Testis (tissue), 3 donors: Measurements from ENCODE around the gene FHDC1. TPM values are rescaled to one million over a fixed set of nuclear protein-coding genes. Genes with fewer than 3 reads are reported as not detected.

ENCODE experiments used
- DNase-seq: peaks from one replicate; pipeline ENCODE4 v3.0.0-alpha.2; 2019
- H3K27ac ChIP-seq, 2 donors: fragments of 200-600 bp; sonication (generic); one replicate each; pipeline ENCODE4 v1.5.1; 2019
- H3K27me3 ChIP-seq: fragments of 200-600 bp; sonication (generic); one replicate; pipeline ENCODE4 v1.5.1; 2019
- H3K36me3 ChIP-seq: fragments of 200-600 bp; sonication (generic); one replicate; pipeline ENCODE4 v1.5.1; 2017; ENCODE audit warnings: low read depth; ENCODE audit errors: missing control alignments
- H3K4me1 ChIP-seq: fragments of 200-600 bp; sonication (generic); one replicate; pipeline ENCODE4 v1.5.1; 2019
- H3K4me3 ChIP-seq, 2 donors: fragments of 200-600 bp; sonication (generic); one replicate each; pipeline ENCODE4 v1.5.1; 2017 to 2019
- H3K9me3 ChIP-seq: fragments of 200-600 bp; sonication (generic); one replicate; pipeline ENCODE4 v1.5.1; 2017
- CTCF ChIP-seq, 3 experiments: fragments of 450-650 bp in 2 of 3; fragments of 200-600 bp in 1 of 3; sonication (generic) in 1 of 3; IDR thresholded peaks; one replicate each; pipeline ENCODE4 v1.5.1; 2016 to 2019; ENCODE audit warnings: antibody characterized with exemption in 3 of 3, mild to moderate bottlenecking in 2 of 3, moderate library complexity in 1 of 3
- POLR2A ChIP-seq: fragments of 450-650 bp; IDR thresholded peaks from one replicate; pipeline ENCODE4 v1.6.1; 2017; ENCODE audit warnings: antibody characterized with exemption, mild to moderate bottlenecking, moderate library complexity
- WGBS, 2 donors: methylation state at CpG; one replicate each; pipeline ENCODE4 v1.1.5; 2018; 5-methylcytosine and 5-hydroxymethylcytosine counted together
- intact Hi-C: fragments of 100-400 bp; cut with DNase I; formaldehyde crosslinking; loops from one replicate; pipeline ENCODE4 v1.15.1; 2023; ENCODE audit warnings: low total_unique reads
- polyA plus RNA-seq: library from polyadenylated mRNA; stranded (reverse); fragments of 350-450 nt; fragmentation: Illumina TruSeq; extraction: RNeasy Lipid Tissue Mini Kit (QIAGEN cat#74804); gene quantifications from one replicate; pipeline ENCODE4 v1.2.3, GENCODE V29; 2014; ENCODE audit warnings: low read depth, low replicate concordance; ENCODE audit not compliant: insufficient read depth
- total RNA-seq, 2 donors: library from RNA; depleted of rRNA; stranded (reverse); fragments of >200 nt; gene quantifications; one replicate each; pipeline ENCODE4 v1.2.3, GENCODE V29; 2016

FHDC1 gene
- total and polyA plus RNA-seq, 3 donors from 2014 or later = 2.9 to 4.2 (median 3.8) TPM

GRCh38 chr4:152981278-152981677, 45.2 kb downstream of the FHDC1 start:
- WGBS, 2 donors = 76 to 95% methylated on average over 4 to 5 of the region's 5 CpGs
- H3K4me1 ChIP-seq = no peaks in the 10 kb centered on the region
- no peaks in the 10 kb centered on the region for H3K27me3 ChIP-seq
- DNase-seq = no peak
- TF ChIP-seq CTCF (IDR thresholded peaks at IDR 0.05) = no peak
- TF ChIP-seq POLR2A = no peak
- H3K4me3 ChIP-seq = no peak overlapping the region
- no peaks in the 10 kb centered on the region for H3K36me3 ChIP-seq
- intact Hi-C loops = no loop called here
- no peak overlapping the region for H3K27ac ChIP-seq
- no peaks in the 10 kb centered on the region for H3K9me3 ChIP-seq

- WGBS, 2 donors = 87 to 96% methylated on average over 4 of the region's 4 CpGs
- no peak overlapping the region for H3K4me3 ChIP-seq
- TF ChIP-seq POLR2A (no peak), CTCF (IDR thresholded peaks at IDR 0.05) (no peak)
- H3K36me3 ChIP-seq = no peaks in the 10 kb centered on the region
- no peaks in the 10 kb centered on the region for H3K27me3 ChIP-seq
- intact Hi-C loops = no loop called here
- no peak overlapping the region for H3K27ac ChIP-seq
- DNase-seq = no peak
- no peaks in the 10 kb centered on the region for H3K4me1 ChIP-seq
- no peaks in the 10 kb centered on the region for H3K9me3 ChIP-seq
These were observed 45.7 kb downstream of the FHDC1 start for GRCh38 chr4:152981842-152982241.

- Histone ChIP-seq H3K27ac (no peak overlapping the region), H3K27me3 (no peaks in the 10 kb centered on the region), H3K4me1 (no peaks in the 10 kb centered on the region), H3K36me3 (no peaks in the 10 kb centered on the region), H3K9me3 (no peaks in the 10 kb centered on the region), H3K4me3 (no peak overlapping the region)
- TF ChIP-seq CTCF (IDR thresholded peaks at IDR 0.05) (no peak), POLR2A (no peak)
- intact Hi-C loops = no loop called here
- WGBS, 2 donors = 65 to 67% methylated on average over 7 of the region's 7 CpGs
- no peak for DNase-seq
These were observed 47.1 kb downstream of the FHDC1 start for GRCh38 chr4:152983221-152983620.

- Histone ChIP-seq H3K4me3 (no peak overlapping the region), H3K4me1 (no peaks in the 10 kb centered on the region), H3K36me3 (no peaks in the 10 kb centered on the region), H3K27me3 (no peaks in the 10 kb centered on the region), H3K27ac (no peak overlapping the region), H3K9me3 (no peaks in the 10 kb centered on the region)
- WGBS, 2 donors = 81 to 84% methylated on average over 4 to 6 of the region's 6 CpGs
- no peak for DNase-seq
- TF ChIP-seq CTCF (IDR thresholded peaks at IDR 0.05) (no peak), POLR2A (no peak)
- intact Hi-C loops = no loop called here
These were observed 47.8 kb downstream of the FHDC1 start for GRCh38 chr4:152983774-152984411.
